ENCODE results near the gene RAB3D. TPM values are rescaled to one million over a fixed set of nuclear protein-coding genes. Genes with fewer than 3 reads are reported as not detected.
A peak's percentile ranks its signal among the peaks of the same experiment; 100 is the strongest.

The RAB3D gene
- polyA plus RNA-seq (2011; rRNA removed) (9.7 and 12.0 TPM in 2 replicates), polyA minus RNA-seq (2011; rRNA and poly(A)+ RNA removed) (23.2 and 35.4 TPM in 2 replicates)

GRCh38 chr19:11339254-11340098, at the start of gene RAB3D:
RAB3D (minus strand) TSS chr19:11339657; CDS start chr19:11337399, 2,258 bp downstream.
- TF ChIP-seq, protein P1, sequence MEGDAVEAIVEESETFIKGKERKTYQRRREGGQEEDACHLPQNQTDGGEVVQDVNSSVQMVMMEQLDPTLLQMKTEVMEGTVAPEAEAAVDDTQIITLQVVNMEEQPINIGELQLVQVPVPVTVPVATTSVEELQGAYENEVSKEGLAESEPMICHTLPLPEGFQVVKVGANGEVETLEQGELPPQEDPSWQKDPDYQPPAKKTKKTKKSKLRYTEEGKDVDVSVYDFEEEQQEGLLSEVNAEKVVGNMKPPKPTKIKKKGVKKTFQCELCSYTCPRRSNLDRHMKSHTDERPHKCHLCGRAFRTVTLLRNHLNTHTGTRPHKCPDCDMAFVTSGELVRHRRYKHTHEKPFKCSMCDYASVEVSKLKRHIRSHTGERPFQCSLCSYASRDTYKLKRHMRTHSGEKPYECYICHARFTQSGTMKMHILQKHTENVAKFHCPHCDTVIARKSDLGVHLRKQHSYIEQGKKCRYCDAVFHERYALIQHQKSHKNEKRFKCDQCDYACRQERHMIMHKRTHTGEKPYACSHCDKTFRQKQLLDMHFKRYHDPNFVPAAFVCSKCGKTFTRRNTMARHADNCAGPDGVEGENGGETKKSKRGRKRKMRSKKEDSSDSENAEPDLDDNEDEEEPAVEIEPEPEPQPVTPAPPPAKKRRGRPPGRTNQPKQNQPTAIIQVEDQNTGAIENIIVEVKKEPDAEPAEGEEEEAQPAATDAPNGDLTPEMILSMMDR (IDR thresholded peaks at IDR 0.05; ENCODE audit: insufficient read depth, low read depth, low read length) = no peak
- H3K36me3 ChIP-seq (ENCODE audit: control insufficient read depth, insufficient read depth, low read length) = peaks cover 9% of the 10 kb centered on the region
- H3K27me3 ChIP-seq (ENCODE audit: control insufficient read depth, insufficient read depth, low read length) = no peaks in the 10 kb centered on the region
- DNase-seq (ENCODE audit: low read depth) = no peak
- CTCF ChIA-PET = interaction anchor here (1.0 to 2.2 kb wide), 5 partner anchors 14 to 143 kb away, joined by 3 to 10 read pairs (median 4); no protein-coding TSS in a partner anchor
- POLR2A ChIA-PET = no interaction called here
- H3K4me3 ChIP-seq (ENCODE audit: low read depth, low read length) = peak within 1 kb of the TSS; percentile 67

DNA sequence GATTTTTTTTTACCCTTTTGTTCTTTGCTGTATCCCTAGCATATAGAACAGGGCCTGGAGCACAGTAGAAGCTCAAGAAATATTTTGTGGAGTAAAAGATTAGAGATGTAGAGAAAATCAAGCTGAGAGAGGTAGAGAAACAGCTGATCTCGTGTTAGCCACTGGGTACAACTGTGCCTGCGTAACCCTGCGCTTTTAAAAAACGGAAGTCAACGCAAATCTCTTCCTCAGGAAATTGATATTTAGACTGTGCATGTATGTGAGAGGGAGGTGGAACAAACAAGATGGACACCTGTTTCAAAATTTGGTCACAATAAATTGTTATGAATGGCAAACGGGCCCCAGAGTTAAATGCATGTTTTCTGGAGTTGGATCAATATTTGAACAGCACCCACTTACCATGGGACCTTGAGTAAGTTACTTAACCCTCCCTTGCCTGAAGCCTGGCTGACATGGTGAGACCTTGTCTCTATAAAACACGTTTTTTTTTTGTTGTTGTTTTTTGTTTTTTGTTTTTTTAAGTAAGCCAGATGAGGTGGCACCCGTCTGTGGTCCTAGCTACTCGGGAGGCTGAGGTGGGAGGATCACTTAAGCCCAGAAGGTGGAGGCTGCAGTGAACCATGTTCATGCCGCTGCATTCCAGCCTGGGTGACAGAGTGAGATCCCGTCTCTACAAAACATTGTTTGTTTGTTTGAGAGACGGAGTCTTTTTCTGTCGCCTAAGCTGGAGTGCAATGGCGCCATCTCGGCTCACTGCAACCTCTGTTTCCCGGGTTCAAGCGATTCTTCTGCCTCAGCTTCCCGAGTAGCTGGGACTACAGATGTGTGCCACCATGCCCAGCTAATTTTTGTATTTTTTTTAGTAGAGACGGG, 47.9 kb upstream of the RAB3D start:
- TF ChIP-seq, protein P1 (IDR thresholded peaks at IDR 0.05; ENCODE audit: insufficient read depth, low read depth, low read length) = no peak
- ChIA-PET CTCF (interaction anchor here (0.8 to 1.2 kb wide), 2 partner anchors 9 to 95 kb away, joined by 3 read pairs; no protein-coding TSS in a partner anchor), POLR2A (no interaction called here)
- no peak for DNase-seq (ENCODE audit: low read depth)
- Histone ChIP-seq H3K4me3 (ENCODE audit: low read depth, low read length) (no peak overlapping the region), H3K27me3 (ENCODE audit: control insufficient read depth, insufficient read depth, low read length) (no peaks in the 10 kb centered on the region), H3K36me3 (ENCODE audit: control insufficient read depth, insufficient read depth, low read length) (no peaks in the 10 kb centered on the region)

GRCh38 chr19:11384778-11385129, 45.3 kb upstream of the RAB3D start:
- DNase-seq (ENCODE audit: low read depth) = no peak
- Histone ChIP-seq H3K27me3 (ENCODE audit: control insufficient read depth, insufficient read depth, low read length) (no peaks in the 10 kb centered on the region), H3K36me3 (ENCODE audit: control insufficient read depth, insufficient read depth, low read length) (no peaks in the 10 kb centered on the region), H3K4me3 (ENCODE audit: low read depth, low read length) (no peak overlapping the region)
- ChIA-PET POLR2A (no interaction called here), CTCF (interaction anchor here (0.9 to 1.2 kb wide), 3 partner anchors 50 to 98 kb away, joined by 3 to 6 read pairs (median 3); partner anchors contain the start of genes ODAD3 and PRKCSH)
- TF ChIP-seq, protein P1 (IDR thresholded peaks at IDR 0.05; ENCODE audit: insufficient read depth, low read depth, low read length) = no peak

DNA sequence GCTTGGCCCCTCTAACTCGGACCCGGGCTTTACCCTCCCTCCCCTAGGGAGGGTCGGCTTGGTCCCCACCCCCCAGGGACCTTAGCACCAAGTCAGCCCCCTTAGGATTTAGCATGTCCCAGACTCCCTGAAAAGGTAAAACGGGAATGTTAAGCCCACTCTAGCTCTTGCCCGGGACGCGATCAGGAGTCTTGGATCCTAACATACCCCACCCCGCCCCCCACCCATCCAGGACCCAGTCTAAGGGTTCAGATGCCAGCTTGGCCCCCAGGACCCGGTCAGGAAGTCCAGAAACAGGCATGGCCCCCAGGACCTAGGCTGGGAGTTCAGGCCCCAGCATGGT, 44.2 kb upstream of the RAB3D start:
- POLR2A ChIA-PET = no interaction called here
- no peak for DNase-seq (ENCODE audit: low read depth)
- TF ChIP-seq, protein P1 (IDR thresholded peaks at IDR 0.05; ENCODE audit: insufficient read depth, low read depth, low read length) = no peak

More for the DNA sequence above, 44.2 kb upstream of the RAB3D start:
- peak overlapping the region; percentile 14; the same call in 1 of the 2 replicates for H3K4me3 ChIP-seq (ENCODE audit: low read depth, low read length)
- no peaks in the 10 kb centered on the region for H3K36me3 ChIP-seq (ENCODE audit: control insufficient read depth, insufficient read depth, low read length)
- H3K27me3 ChIP-seq (ENCODE audit: control insufficient read depth, insufficient read depth, low read length) = no peaks in the 10 kb centered on the region
- CTCF ChIA-PET = interaction anchor here (0.6 to 4.4 kb wide), 13 partner anchors 9 to 99 kb away, joined by 3 to 27 read pairs (median 6); partner anchors contain the start of genes ODAD3, PRKCSH, RGL3 and SWSAP1

Measured in BJ (cell line).